GM12872 (cell line): Measurements from ENCODE around the gene GPI.
A peak's percentile ranks its signal among the peaks of the same experiment; 100 is the strongest.

Source experiments
- CTCF ChIP-seq: IDR thresholded peaks from 3 replicates; pipeline ENCODE4 v1.5.1; 2011; ENCODE audit warnings: low read depth, mild to moderate bottlenecking, low read length, moderate library complexity; ENCODE audit not compliant: insufficient read depth

Gene GPI

GRCh38 chr19:34356875-34357274 lies 8.1 kb upstream of the GPI start:
- TF ChIP-seq CTCF: no peak

GRCh38 chr19:34357431-34357830 lies 7.6 kb upstream of the GPI start:
- TF ChIP-seq CTCF: no peak

- TF ChIP-seq CTCF: peak; percentile 75
These were observed 5.6 kb upstream of the GPI start for GRCh38 chr19:34359140-34359953.

GRCh38 chr19:34359954-34360315 lies 5.1 kb upstream of the GPI start:
- TF ChIP-seq CTCF: no peak

- TF ChIP-seq CTCF: no peak
These were observed 4.6 kb upstream of the GPI start for GRCh38 chr19:34360354-34360909.

- TF ChIP-seq CTCF: no peak
These were observed 2.3 kb upstream of the GPI start for GRCh38 chr19:34362679-34363069.

GRCh38 chr19:34363094-34363493 lies 1.9 kb upstream of the GPI start:
- TF ChIP-seq CTCF: no peak
